Breast epithelium (tissue), 3 donors: ENCODE results near the gene SAP30.

Experiments used
- CTCF ChIP-seq, 3 donors: fragments of 450-650 bp; IDR thresholded peaks; one replicate each; pipeline ENCODE4 v1.5.1; 2016 to 2017; ENCODE audit warnings: antibody characterized with exemption in 3 of 3, mild to moderate bottlenecking in 3 of 3, moderate library complexity in 3 of 3
- POLR2A ChIP-seq: fragments of 450-650 bp; IDR thresholded peaks from one replicate; pipeline ENCODE4 v1.6.1; 2016; ENCODE audit warnings: antibody characterized with exemption, mild to moderate bottlenecking, moderate library complexity

- TF ChIP-seq POLR2A (no peak), CTCF (IDR thresholded peaks at IDR 0.05) (no peak)
Observed at GRCh38 chr4:173397604-173398003, 26.9 kb downstream of the SAP30 start.
